ENCODE data around the gene HLF.

DNA sequence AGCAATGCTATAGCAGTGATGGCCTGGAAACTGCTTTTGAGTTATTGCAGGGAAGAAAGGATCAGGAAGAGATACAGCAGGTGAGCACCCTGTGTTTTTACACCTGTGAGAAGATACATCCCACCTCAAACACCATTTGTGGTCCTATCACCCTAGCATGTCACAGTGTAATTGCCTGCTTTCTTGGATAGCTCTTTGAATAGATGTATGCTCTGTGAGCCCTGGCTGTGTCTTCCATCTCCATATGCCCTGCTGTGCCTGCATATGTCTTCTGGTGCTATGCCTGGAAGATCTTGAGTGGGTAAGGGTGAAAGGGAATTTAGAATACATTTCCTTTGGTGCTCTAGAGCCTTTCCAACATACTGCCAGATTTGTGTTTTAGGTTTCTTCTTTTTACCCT lies 15.5 kb downstream of the HLF start:
- TF ChIP-seq, protein P1, sequence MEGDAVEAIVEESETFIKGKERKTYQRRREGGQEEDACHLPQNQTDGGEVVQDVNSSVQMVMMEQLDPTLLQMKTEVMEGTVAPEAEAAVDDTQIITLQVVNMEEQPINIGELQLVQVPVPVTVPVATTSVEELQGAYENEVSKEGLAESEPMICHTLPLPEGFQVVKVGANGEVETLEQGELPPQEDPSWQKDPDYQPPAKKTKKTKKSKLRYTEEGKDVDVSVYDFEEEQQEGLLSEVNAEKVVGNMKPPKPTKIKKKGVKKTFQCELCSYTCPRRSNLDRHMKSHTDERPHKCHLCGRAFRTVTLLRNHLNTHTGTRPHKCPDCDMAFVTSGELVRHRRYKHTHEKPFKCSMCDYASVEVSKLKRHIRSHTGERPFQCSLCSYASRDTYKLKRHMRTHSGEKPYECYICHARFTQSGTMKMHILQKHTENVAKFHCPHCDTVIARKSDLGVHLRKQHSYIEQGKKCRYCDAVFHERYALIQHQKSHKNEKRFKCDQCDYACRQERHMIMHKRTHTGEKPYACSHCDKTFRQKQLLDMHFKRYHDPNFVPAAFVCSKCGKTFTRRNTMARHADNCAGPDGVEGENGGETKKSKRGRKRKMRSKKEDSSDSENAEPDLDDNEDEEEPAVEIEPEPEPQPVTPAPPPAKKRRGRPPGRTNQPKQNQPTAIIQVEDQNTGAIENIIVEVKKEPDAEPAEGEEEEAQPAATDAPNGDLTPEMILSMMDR (conservative IDR thresholded peaks at IDR 0.05): no peak
- no peak for TF ChIP-seq EZH2 (IDR thresholded peaks at IDR 0.05; ENCODE audit: low read depth)

All from PC-9 (cell line).